GM12801 (cell line): Measurements from ENCODE around the gene DET1.

Experiments
- TF ChIP-seq, protein P1 (sequence below): IDR thresholded peaks from one replicate; pipeline ENCODE4 v1.5.1; 2011; ENCODE audit warnings: control low read depth; ENCODE audit not compliant: insufficient read length; ENCODE audit errors: extremely low read depth

DET1 gene

DNA sequence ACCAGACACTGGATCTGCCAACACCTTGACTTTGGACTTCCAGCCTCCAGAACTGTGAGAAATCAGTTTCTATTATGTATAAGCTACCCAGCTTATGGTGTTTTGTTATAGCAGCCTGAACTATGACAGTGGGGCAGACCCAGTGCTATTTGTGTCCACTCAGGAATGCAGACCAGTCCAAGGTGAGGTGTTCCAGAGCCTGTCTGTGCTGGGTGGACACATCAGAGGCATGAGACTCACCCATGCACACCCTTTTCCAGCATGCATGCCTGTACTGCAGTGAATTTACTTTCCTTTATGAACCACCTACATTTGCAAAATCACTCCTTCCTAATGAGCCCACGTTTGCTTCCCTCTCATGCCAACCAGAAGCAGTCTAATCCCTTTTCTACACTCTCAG is 27.6 kb upstream of the DET1 start:
- TF ChIP-seq, protein P1, sequence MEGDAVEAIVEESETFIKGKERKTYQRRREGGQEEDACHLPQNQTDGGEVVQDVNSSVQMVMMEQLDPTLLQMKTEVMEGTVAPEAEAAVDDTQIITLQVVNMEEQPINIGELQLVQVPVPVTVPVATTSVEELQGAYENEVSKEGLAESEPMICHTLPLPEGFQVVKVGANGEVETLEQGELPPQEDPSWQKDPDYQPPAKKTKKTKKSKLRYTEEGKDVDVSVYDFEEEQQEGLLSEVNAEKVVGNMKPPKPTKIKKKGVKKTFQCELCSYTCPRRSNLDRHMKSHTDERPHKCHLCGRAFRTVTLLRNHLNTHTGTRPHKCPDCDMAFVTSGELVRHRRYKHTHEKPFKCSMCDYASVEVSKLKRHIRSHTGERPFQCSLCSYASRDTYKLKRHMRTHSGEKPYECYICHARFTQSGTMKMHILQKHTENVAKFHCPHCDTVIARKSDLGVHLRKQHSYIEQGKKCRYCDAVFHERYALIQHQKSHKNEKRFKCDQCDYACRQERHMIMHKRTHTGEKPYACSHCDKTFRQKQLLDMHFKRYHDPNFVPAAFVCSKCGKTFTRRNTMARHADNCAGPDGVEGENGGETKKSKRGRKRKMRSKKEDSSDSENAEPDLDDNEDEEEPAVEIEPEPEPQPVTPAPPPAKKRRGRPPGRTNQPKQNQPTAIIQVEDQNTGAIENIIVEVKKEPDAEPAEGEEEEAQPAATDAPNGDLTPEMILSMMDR, result no peak

DNA sequence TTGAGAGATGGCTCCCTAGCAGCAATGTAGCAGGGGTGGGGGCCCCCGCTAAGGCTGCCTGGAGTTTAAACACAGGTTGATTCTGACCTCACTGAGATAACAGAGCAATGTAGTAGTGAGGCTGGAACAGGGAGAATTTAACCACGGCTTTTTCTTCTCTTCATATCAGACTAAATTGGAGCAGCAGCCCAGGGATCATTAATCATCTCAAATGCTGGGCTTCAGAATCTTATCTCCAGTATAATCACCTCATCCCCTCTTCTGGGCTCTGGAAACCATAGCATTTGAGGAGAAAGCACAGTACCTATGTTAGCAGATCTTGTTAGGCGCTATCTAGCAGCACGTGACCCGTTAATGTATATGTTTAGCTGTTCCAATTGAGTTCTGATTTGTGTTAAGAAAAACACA is 25.4 kb upstream of the DET1 start:
- TF ChIP-seq, protein P1, result no peak

DNA sequence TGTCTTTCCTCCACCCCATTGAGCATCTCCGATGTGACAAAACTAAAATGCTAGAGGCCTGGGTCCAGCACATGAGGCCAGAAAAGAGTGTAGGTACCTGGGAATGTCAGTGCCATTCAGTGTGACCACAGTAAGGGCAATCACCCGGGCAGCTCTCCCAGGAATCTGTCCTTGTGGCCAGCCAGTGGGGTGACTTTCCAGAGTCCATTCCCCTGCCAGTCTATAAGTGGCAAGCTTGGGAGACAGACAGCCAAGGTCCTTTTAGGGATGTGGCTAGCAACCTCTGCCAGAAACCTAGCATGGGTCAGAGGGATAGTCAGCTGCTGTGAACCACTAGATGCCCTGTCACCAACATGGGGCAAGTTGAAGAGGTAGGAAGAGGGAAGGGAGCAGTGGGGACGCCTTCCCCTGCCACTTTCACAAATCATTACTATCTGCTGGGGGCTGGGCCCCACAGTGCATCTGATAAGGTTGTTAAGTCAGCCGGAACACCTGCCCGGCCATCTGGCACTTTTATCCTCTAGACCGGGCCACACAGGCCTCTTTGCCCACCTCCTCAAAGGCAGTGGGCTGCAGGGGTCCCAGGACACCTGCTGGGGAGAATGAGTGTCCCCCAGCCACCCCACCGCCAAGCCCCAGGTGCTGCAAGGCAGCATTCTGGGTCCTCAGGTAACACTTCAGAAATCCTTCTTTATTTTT is 24.8 kb upstream of the DET1 start:
- TF ChIP-seq, protein P1, result no peak

DNA sequence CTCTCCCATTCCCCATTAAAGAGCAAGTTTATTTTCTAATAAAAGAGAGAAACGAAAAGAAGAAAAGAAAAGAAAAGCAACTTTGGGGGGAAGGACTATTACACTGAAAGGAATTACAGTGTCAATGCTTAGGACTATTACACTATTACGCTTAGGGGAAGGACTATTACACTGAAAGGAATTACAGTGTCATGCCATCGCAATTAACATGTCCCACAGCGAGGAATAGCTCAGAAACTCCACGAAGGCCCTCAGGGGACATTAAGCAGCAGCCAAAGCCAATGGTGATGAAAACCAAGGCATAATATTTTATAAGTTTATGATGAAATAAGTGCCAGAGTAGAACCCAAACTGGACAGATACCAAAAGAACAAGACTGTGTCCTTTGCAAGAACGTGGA is 22.1 kb upstream of the DET1 start:
- TF ChIP-seq, protein P1, result no peak

DNA sequence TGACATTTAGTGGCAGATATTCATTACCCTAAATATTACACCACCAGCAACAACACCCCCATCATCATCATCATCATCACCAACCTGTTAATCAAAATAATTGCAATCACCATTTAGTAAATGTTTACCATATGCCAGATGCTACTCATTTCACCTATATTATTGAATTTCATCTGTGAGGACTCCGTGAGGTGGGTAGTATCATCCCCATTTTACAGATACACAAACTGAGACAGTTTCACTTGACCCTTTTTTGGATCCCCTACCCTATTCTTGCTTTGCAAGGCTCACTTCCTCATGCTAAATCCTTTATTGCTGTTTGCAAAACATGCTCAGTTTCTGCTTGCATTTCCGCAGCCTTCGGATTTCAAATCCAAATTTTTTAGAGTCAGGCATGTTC is 18.3 kb upstream of the DET1 start:
- TF ChIP-seq, protein P1, result no peak

DNA sequence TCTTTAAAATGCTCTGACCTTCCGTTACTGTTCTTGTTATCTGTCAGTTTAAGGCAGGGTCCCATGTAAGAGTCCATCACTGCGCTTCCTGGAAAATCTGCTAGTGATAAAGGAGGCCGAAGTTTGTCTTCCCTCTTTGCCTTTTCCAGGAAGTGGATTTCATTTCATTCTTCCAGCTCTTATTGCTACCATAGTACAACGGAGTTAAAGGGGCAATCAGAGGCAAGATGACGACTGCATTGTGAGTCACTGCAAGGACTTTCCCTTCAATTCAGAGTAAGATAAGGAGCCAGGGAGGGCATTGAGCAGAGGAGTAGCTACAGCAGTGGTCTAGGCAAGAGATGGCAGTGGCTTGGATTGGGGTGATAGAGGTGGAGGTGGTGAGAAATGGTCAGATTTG is 17.2 kb upstream of the DET1 start:
- TF ChIP-seq, protein P1, result no peak

DNA sequence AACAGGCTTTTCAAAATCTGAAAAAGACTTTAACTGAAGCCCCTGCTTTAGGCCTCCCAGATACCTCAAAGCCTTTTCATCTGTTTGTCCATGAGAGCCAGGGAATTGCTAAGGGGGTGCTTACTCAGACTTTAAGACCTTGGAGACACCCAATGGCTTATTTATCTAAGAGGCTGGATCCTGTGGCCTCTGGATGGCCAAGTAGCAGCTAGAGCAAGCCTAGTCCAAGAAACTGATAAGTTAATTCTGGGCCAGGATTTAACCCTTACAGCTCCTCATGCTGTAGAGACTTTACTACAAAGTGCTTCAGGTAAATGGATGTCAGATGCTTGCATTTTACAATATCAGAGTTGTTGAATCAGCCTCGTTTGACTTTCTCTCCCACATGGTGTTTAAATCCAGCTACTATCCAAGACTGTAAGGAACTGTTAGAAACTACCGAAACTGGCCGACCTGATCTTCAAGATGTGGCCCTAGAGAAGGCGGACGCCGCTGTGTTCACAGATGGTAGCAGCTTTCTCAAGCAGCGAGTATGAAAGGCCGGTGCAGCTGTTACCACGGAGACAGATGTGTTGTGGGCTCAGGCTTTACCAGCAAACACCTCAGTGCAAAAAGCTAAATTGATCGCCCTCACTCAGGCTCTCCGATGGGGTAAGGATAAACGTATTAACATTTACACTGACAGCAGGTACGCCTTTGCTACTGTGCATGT is 3.3 kb downstream of the DET1 start:
- TF ChIP-seq, protein P1, result no peak
